Uterus (tissue), 4 donors: Measurements from ENCODE around the gene OFD1. TPM values are rescaled to one million over a fixed set of nuclear protein-coding genes. Genes with fewer than 3 reads are reported as not detected.

Experiments used
- DNase-seq, 2 donors: peaks; one replicate each; pipeline ENCODE4 v3.0.0-alpha.2; 2019 to 2020
- H3K27ac ChIP-seq, 2 donors: fragments of 200-600 bp; sonication (generic); 1 replicate in 1 of 2; 2 replicates in 1 of 2; pipeline ENCODE4 v1.5.1; 2016 to 2018
- H3K27me3 ChIP-seq, 2 donors: fragments of 200-600 bp; sonication (generic); one replicate each; pipeline ENCODE4 v1.5.1; 2018 to 2019; ENCODE audit warnings: control low read depth in 1 of 2
- H3K36me3 ChIP-seq, 2 donors: fragments of 200-600 bp; sonication (generic); one replicate each; pipeline ENCODE4 v1.5.1; 2019; ENCODE audit warnings: control low read depth in 1 of 2
- H3K4me1 ChIP-seq, 2 donors: fragments of 200-600 bp; sonication (generic); one replicate each; pipeline ENCODE4 v1.5.1; 2018 to 2019; ENCODE audit warnings: control low read depth in 1 of 2
- H3K4me3 ChIP-seq, 2 donors: fragments of 200-600 bp; sonication (generic); 1 replicate in 1 of 2; 2 replicates in 1 of 2; pipeline ENCODE4 v1.5.1; 2018 to 2019; ENCODE audit warnings: mild to moderate bottlenecking in 1 of 2
- H3K9me3 ChIP-seq, 2 donors: fragments of 200-600 bp; sonication (generic); one replicate each; pipeline ENCODE4 v1.5.1; 2019; ENCODE audit warnings: control low read depth in 1 of 2
- POLR2A ChIP-seq, 2 donors: fragments of 450-650 bp; IDR thresholded peaks; one replicate each; pipeline ENCODE4 v1.6.1; 2016; ENCODE audit warnings: antibody characterized with exemption in 2 of 2, mild to moderate bottlenecking in 1 of 2, moderate library complexity in 1 of 2
- intact Hi-C: fragments of 100-400 bp; cut with DNase I; formaldehyde crosslinking; loops from one replicate; pipeline ENCODE4 v1.15.1; 2023; ENCODE audit warnings: low total_unique reads
- total RNA-seq, 4 donors: library from RNA; depleted of rRNA in 3 of 4; stranded (reverse); fragments of >200 nt in 3 of 4; gene quantifications; one replicate each; pipeline versions ENCODE4 v1.1.0 to v1.2.4, GENCODE V29; 2014 to 2023
- TF ChIP-seq, protein P1 (sequence below), 4 experiments: fragments of 200-600 bp in 2 of 4; fragments of 450-650 bp in 2 of 4; sonication (generic) in 2 of 4; IDR thresholded peaks; one replicate each; pipeline ENCODE4 v1.5.1; 2016 to 2019; ENCODE audit warnings: antibody characterized with exemption in 4 of 4, mild to moderate bottlenecking in 2 of 4, moderate library complexity in 1 of 4
- donor health status: DM: yes; HTN: yes; CAD: no.

OFD1 gene
- total RNA-seq, 4 donors from 2014 or later = 24.1 to 172 (median 49.7) TPM

DNA sequence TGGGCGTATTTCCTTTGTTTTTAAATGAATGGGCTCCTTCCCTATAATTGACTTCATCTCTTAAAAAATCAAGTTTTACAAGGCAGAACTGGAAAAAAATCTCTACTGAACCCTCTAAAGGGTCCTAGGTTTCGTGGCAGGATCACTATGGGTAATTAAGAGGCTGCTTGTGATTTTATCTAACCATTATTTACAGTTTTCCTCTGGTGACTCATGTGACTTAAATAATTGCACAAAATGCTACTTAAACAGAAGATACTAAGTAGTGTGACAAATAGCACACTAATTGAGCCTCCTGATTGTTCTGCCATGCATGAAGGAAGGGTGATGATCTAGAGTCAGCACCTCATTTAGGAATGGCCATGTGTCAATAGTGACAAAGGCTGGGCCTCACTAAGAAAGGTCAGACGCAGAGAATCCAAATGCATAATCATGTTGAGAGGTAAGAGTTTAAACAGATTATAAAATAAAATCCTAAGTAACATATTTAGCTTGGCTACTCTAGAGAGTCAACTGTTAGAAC is 35.5 kb downstream of the OFD1 start:
- no peak overlapping the region for H3K4me3 ChIP-seq
- no peak for TF ChIP-seq POLR2A (IDR thresholded peaks at IDR 0.05)
- TF ChIP-seq, protein P1, sequence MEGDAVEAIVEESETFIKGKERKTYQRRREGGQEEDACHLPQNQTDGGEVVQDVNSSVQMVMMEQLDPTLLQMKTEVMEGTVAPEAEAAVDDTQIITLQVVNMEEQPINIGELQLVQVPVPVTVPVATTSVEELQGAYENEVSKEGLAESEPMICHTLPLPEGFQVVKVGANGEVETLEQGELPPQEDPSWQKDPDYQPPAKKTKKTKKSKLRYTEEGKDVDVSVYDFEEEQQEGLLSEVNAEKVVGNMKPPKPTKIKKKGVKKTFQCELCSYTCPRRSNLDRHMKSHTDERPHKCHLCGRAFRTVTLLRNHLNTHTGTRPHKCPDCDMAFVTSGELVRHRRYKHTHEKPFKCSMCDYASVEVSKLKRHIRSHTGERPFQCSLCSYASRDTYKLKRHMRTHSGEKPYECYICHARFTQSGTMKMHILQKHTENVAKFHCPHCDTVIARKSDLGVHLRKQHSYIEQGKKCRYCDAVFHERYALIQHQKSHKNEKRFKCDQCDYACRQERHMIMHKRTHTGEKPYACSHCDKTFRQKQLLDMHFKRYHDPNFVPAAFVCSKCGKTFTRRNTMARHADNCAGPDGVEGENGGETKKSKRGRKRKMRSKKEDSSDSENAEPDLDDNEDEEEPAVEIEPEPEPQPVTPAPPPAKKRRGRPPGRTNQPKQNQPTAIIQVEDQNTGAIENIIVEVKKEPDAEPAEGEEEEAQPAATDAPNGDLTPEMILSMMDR (IDR thresholded peaks at IDR 0.05) = no peak
- DNase-seq = no peak
- no peaks in the 10 kb centered on the region for H3K36me3 ChIP-seq
- no peaks in the 10 kb centered on the region for H3K9me3 ChIP-seq
- no peak overlapping the region for H3K27ac ChIP-seq
- H3K4me1 ChIP-seq = no peaks in the 10 kb centered on the region
- H3K27me3 ChIP-seq = no peaks in the 10 kb centered on the region
- intact Hi-C loops = no loop called here

DNA sequence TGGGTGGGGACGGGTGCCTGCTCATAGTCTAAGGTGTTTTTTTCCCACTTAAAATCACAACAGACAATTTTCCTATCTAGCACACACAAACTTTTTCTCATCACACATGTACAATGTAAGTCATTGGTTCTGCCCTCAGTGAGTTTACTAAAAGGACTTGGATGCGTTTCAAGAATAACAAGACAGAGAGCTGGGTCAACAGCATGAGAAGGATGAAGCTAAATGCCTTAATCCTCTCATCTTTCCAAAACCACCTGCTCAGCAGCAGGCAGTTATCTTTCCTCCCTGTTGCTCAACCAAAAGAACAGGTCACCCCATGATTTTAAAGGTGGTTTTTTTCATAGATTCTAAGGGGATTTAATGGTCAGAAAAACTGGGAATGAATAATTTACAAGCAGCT is 40.1 kb downstream of the OFD1 start:
- no peak for DNase-seq
- no peak overlapping the region for H3K27ac ChIP-seq
- H3K4me3 ChIP-seq = no peak overlapping the region
- TF ChIP-seq, protein P1 (IDR thresholded peaks at IDR 0.05) = no peak
- TF ChIP-seq POLR2A (IDR thresholded peaks at IDR 0.05) = no peak
- intact Hi-C loops = no loop called here
- H3K4me1 ChIP-seq = no peaks in the 10 kb centered on the region
- no peaks in the 10 kb centered on the region for H3K36me3 ChIP-seq
- H3K27me3 ChIP-seq = no peaks in the 10 kb centered on the region
- no peaks in the 10 kb centered on the region for H3K9me3 ChIP-seq

DNA sequence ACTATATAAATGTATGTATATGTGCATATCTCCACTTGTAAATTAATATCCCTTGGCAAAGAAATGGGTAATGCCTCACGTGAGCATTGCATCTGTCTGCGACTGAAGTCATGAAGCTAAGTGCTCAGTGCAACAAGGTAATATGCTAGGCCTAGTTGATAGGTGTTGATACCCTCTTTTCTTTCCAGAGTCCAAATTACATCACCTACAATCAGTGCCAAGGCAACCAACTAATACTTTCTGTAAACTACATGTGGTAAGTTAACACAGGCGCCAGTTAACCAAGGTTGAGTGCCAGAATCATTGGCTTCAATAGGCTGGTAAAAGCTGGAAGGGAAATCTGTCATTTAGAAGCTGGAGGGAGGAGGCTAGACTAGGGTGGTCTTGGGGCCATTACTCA is 41.3 kb downstream of the OFD1 start:
- intact Hi-C loops = no loop called here
- no peaks in the 10 kb centered on the region for H3K9me3 ChIP-seq

DNA sequence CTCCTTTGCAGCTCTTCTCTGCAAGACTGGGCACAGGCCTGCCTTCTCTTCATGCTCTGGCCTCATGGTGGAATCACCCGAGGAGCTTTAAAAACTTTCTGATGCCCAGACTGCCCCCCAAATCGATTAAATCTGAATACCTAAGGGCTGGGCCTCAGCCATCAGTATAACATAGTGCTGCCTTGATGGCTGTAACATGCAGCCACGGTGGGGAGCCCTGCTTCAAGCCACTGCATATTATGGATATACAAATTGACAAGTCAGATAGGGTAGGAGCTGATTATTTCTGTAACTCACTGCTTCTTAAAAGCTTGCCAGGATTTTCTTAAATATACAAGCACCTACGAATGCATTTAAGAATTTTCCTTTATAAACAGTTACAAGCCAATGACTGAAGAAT is 41.8 kb downstream of the OFD1 start:
- intact Hi-C loops = no loop called here
- Histone ChIP-seq H3K27ac (no peak overlapping the region), H3K4me1 (no peaks in the 10 kb centered on the region), H3K27me3 (no peaks in the 10 kb centered on the region), H3K36me3 (no peaks in the 10 kb centered on the region), H3K9me3 (no peaks in the 10 kb centered on the region), H3K4me3 (no peak overlapping the region)
- TF ChIP-seq, protein P1 (IDR thresholded peaks at IDR 0.05) = no peak
- TF ChIP-seq POLR2A (IDR thresholded peaks at IDR 0.05) = no peak
- no peak for DNase-seq

More for the DNA sequence above, 41.3 kb downstream of the OFD1 start:
- no peak overlapping the region for H3K27ac ChIP-seq
- H3K27me3 ChIP-seq = no peaks in the 10 kb centered on the region
- TF ChIP-seq, protein P1 (IDR thresholded peaks at IDR 0.05) = no peak
- no peak for TF ChIP-seq POLR2A (IDR thresholded peaks at IDR 0.05)
- no peak overlapping the region for H3K4me3 ChIP-seq
- no peaks in the 10 kb centered on the region for H3K4me1 ChIP-seq
- no peak for DNase-seq
- no peaks in the 10 kb centered on the region for H3K36me3 ChIP-seq

- Histone ChIP-seq H3K9me3 (no peaks in the 10 kb centered on the region), H3K4me3 (no peak overlapping the region), H3K4me1 (no peaks in the 10 kb centered on the region), H3K36me3 (no peaks in the 10 kb centered on the region), H3K27ac (no peak overlapping the region), H3K27me3 (no peaks in the 10 kb centered on the region)
- no peak for TF ChIP-seq POLR2A (IDR thresholded peaks at IDR 0.05)
- TF ChIP-seq, protein P1 (IDR thresholded peaks at IDR 0.05) = no peak
- intact Hi-C loops = no loop called here
- no peak for DNase-seq
These were observed 44.4 kb downstream of the OFD1 start for GRCh38 chrX:13778916-13779315.
